Heart right ventricle (tissue), 16 donors: ENCODE measurements around the gene ZC3H4. TPM values are rescaled to one million over a fixed set of nuclear protein-coding genes. Genes with fewer than 3 reads are reported as not detected.

ENCODE experiments used
- ATAC-seq, 8 donors: fragments of 200-7000 bp; cut with Tn5 transposase; one replicate each; pipeline ENCODE4 v1.9.1; 2020; ENCODE audit warnings: mild to moderate bottlenecking in 8 of 8, moderate library complexity in 8 of 8, moderate number of reproducible peaks in 1 of 8
- DNase-seq, 2 donors: peaks; one replicate each; pipeline ENCODE4 v3.0.0-alpha.2; 2020
- H3K27ac ChIP-seq, 10 donors: fragments of 200-600 bp; sonication (generic) in 2 of 10; one replicate each; pipeline versions ENCODE4 v1.5.0 to v1.8.0; 2020 to 2022; ENCODE audit warnings: mild to moderate bottlenecking in 3 of 10
- H3K27me3 ChIP-seq, 7 donors: fragments of 200-600 bp; one replicate each; pipeline ENCODE4 v1.8.0; 2021 to 2022; ENCODE audit warnings: mild to moderate bottlenecking in 2 of 7
- H3K36me3 ChIP-seq, 9 donors: fragments of 200-600 bp; sonication (generic) in 1 of 9; one replicate each; pipeline versions ENCODE4 v1.5.0 to v1.8.0; 2020 to 2022; ENCODE audit warnings: mild to moderate bottlenecking in 2 of 9
- H3K4me1 ChIP-seq, 9 donors: fragments of 200-600 bp; sonication (generic) in 1 of 9; one replicate each; pipeline versions ENCODE4 v1.5.0 to v1.8.0; 2020 to 2022; ENCODE audit warnings: mild to moderate bottlenecking in 4 of 9
- H3K4me3 ChIP-seq, 10 donors: fragments of 200-600 bp; sonication (generic) in 2 of 10; one replicate each; pipeline versions ENCODE4 v1.5.0 to v1.8.0; 2020 to 2022; ENCODE audit warnings: mild to moderate bottlenecking in 7 of 10, moderate library complexity in 2 of 10
- H3K9me3 ChIP-seq, 11 donors: fragments of 200-600 bp in 10 of 11; sonication (generic) in 2 of 11; one replicate each; pipeline versions ENCODE4 v1.5.0 to v1.8.0; 2013 to 2022; ENCODE audit warnings: mild to moderate bottlenecking in 2 of 11, control low read depth in 1 of 11, moderate library complexity in 1 of 11
- CTCF ChIP-seq, 9 donors: fragments of 200-600 bp; sonication (generic) in 2 of 9; IDR thresholded peaks; one replicate each; pipeline versions ENCODE4 v1.5.0 to v1.8.0; 2021 to 2022; ENCODE audit warnings: antibody characterized with exemption in 9 of 9, mild to moderate bottlenecking in 5 of 9, moderate library complexity in 1 of 9
- WGBS, 2 donors: extraction: QIAGEN DNeasy Blood & Tissue Kit; methylation state at CpG; one replicate each; pipeline ENCODE4 v1.1.7; 2013; ENCODE audit warnings: inconsistent platforms in 1 of 2; 5-methylcytosine and 5-hydroxymethylcytosine counted together
- intact Hi-C, 10 donors: fragments of 100-400 bp; cut with DNase I; formaldehyde crosslinking; loops; one replicate each; pipeline versions ENCODE4 v1.11.1 to v1.14.2; 2022
- polyA plus RNA-seq, 2 donors: library from polyadenylated mRNA; stranded (reverse); fragments of 200-250 nt; gene quantifications; one replicate each; pipeline ENCODE4 v1.2.3, GENCODE V29; 2013
- total RNA-seq, 10 donors: library from RNA; stranded (reverse); fragmentation: NEBNext Ultra II Directional in 3 of 10; extraction: Animal tissue kit (Norgen Biotek cat#: 25700) in 3 of 10; gene quantifications; one replicate each; pipeline versions ENCODE4 v1.2.1 to v1.2.4, GENCODE V29; 2021 to 2023
- donor health status: Arrhythmogenic right ventricular cardiomyopathy.
- donor health status: ischemic (EF 13 %, LVEDD 7.1; RV severe dilation, severe dysfunction).
- donor health status: healthy with polysubstance abuse.
- donor health status: DM: no; HTN: yes; CAD: no.
- donor health status: DM: no; HTN: no; CAD: no.
- donor health status: ischemic (EF 25% LVEDD 6.9; RV normal size, moderate dysfunction).
- donor health status: ischemic (EF 25% LVEDD 5.7; RV mildly dilated, moderate dysfunction).
- donor health status: healthy.
- donor health status: DM: yes; HTN: yes; CAD: no.
- donor health status: Ischemic cardiomyopathy.
- donor health status: ischemic (EF 35%, LVEDD 5.7; RV mildly dilated, moderate dysfunction).
- donor health status: nonischemic (EF 11% LVEDD 7.7; RV severe dilation, severe dysfunction).
- donor health status: DM: yes; HTN: yes; CAD: no.
- donor health status: PGD.
- donor health status: ischemic (EF 29% LVEDD 5.4; RV normal size, mild dysfunction).
- donor health status: nonischemic (EF 23%, LVEDD 6.1; RV moderate dilation, normal function).

The ZC3H4 gene
- total and polyA plus RNA-seq, 12 donors, result 4.5 to 32.8 (median 25.1) TPM

- Histone ChIP-seq H3K4me1 (peaks cover 15 to 77% (median 49%) of the 10 kb centered on the region in 9 donors), H3K27ac (peak overlapping the region; percentile 63 to 95 (median 85)), H3K36me3 (peaks cover 0 to 81% (median 18%) of the 10 kb centered on the region in 9 donors), H3K27me3 (no peaks in the 10 kb centered on the region), H3K9me3 (no peaks in the 10 kb centered on the region), H3K4me3 (peak overlapping the region in 4 of 10 donors; percentile 1 to 15 (median 8))
- DNase-seq (peak in 1 of 2 donors; percentile 23), ATAC-seq (peak in 7 of 8 donors; percentile 6 to 54 (median 37))
- intact Hi-C loops, result loop anchor here in 3 of 10 donors (5.0 kb wide), 2 partner anchors 34 to 44 kb away; no protein-coding TSS in a partner anchor
- 47 to 61% methylated on average over 8 of the region's 8 CpGs for WGBS, 2 donors
- TF ChIP-seq CTCF (IDR thresholded peaks at IDR 0.05), result no peak
Observed at GRCh38 chr19:47158367-47158791, 44.8 kb upstream of the ZC3H4 start.

- intact Hi-C loops, result loop anchor here in 3 of 10 donors (5.0 kb wide), 2 partner anchors 35 to 45 kb away; no protein-coding TSS in a partner anchor
- peak in 1 of 9 donors; percentile 20 for TF ChIP-seq CTCF (IDR thresholded peaks at IDR 0.05)
- no peaks in the 10 kb centered on the region for H3K27me3 ChIP-seq
- ATAC-seq (peak; percentile 78 to 90 (median 81)), DNase-seq (peak; percentile 42 to 68)
- H3K4me1 ChIP-seq, result peaks cover 15 to 74% (median 50%) of the 10 kb centered on the region in 9 donors
- no peaks in the 10 kb centered on the region for H3K9me3 ChIP-seq
- 15 to 17% methylated on average over 10 of the region's 10 CpGs for WGBS, 2 donors
- H3K27ac ChIP-seq, result peak overlapping the region; percentile 63 to 95 (median 85)
- H3K36me3 ChIP-seq, result peaks cover 0 to 81% (median 23%) of the 10 kb centered on the region in 9 donors
- H3K4me3 ChIP-seq, result peak overlapping the region in 3 of 10 donors; percentile 1 to 11 (median 5)
Observed at GRCh38 chr19:47157431-47158321, 44.1 kb upstream of the ZC3H4 start.

GRCh38 chr19:47156861-47157430 lies 43.4 kb upstream of the ZC3H4 start:
- H3K27ac ChIP-seq, result peak overlapping the region; percentile 63 to 95 (median 85)
- TF ChIP-seq CTCF (IDR thresholded peaks at IDR 0.05), result no peak
- H3K36me3 ChIP-seq, result peaks cover 0 to 84% (median 28%) of the 10 kb centered on the region in 9 donors
- H3K4me3 ChIP-seq, result peak overlapping the region in 1 of 10 donors; percentile 1
- no peaks in the 10 kb centered on the region for H3K9me3 ChIP-seq
- no peak for ATAC-seq
- 67 to 72% methylated on average over 7 of the region's 7 CpGs for WGBS, 2 donors
- H3K4me1 ChIP-seq, result peaks cover 15 to 73% (median 50%) of the 10 kb centered on the region in 9 donors
- H3K27me3 ChIP-seq, result no peaks in the 10 kb centered on the region
- no peak for DNase-seq
- intact Hi-C loops, result loop anchor here in 3 of 10 donors (5.0 kb wide), 2 partner anchors 35 to 45 kb away; no protein-coding TSS in a partner anchor

- Histone ChIP-seq H3K4me3 (no peak overlapping the region), H3K27ac (peak overlapping the region in 6 of 10 donors; percentile 1 to 95 (median 38)), H3K36me3 (peaks cover 0 to 88% (median 41%) of the 10 kb centered on the region in 9 donors), H3K4me1 (peaks cover 15 to 61% (median 45%) of the 10 kb centered on the region in 9 donors), H3K9me3 (no peaks in the 10 kb centered on the region), H3K27me3 (no peaks in the 10 kb centered on the region)
- WGBS, 2 donors, result 65 to 67% methylated on average over 7 of the region's 7 CpGs
- no peak for TF ChIP-seq CTCF (IDR thresholded peaks at IDR 0.05)
- intact Hi-C loops, result loop anchor here in 3 of 10 donors (5.0 kb wide), 2 partner anchors 37 to 47 kb away; no protein-coding TSS in a partner anchor
- DNase-seq (no peak), ATAC-seq (peak in 3 of 8 donors; percentile 3 to 67 (median 51))
Observed at GRCh38 chr19:47155148-47155547, 41.6 kb upstream of the ZC3H4 start.
